HepG2 (cell line): ENCODE data around the gene CDIP1. TPM values are rescaled to one million over a fixed set of nuclear protein-coding genes. Genes with fewer than 3 reads are reported as not detected.
A peak's percentile ranks its signal among the peaks of the same experiment; 100 is the strongest.

Source experiments
- EEA1 ChIP-seq: sonication (generic); formaldehyde crosslinking; IDR thresholded peaks from 2 replicates; pipeline ENCODE4 v1.5.1; 2020; ENCODE audit warnings: mild to moderate bottlenecking, missing genetic modification reagents, borderline replicate concordance
- EZH2 ChIP-seq: conservative IDR thresholded peaks from 2 replicates; pipeline ENCODE4 v1.6.1; 2012; ENCODE audit warnings: mild to moderate bottlenecking, low read depth, low read length, moderate library complexity
- FOXP1 ChIP-seq, 2 experiments: fragments of 450-650 bp in 1 of 2; IDR thresholded peaks; 2 replicates each; pipeline ENCODE4 v1.6.1; 2017 to 2018; ENCODE audit warnings: antibody characterized with exemption in 1 of 2
- MEIS2 ChIP-seq: sonication (generic); formaldehyde crosslinking; IDR thresholded peaks from 2 replicates; pipeline ENCODE4 v1.9.0; 2021; ENCODE audit warnings: mild to moderate bottlenecking, missing genetic modification reagents
- RAD51 ChIP-seq: fragments of 450-650 bp; IDR thresholded peaks from 2 replicates; pipeline ENCODE4 v1.6.1; 2016; ENCODE audit warnings: borderline replicate concordance
- RBFOX2 ChIP-seq: fragments of 200-400 bp; formaldehyde crosslinking; IDR thresholded peaks from 2 replicates; pipeline ENCODE4 v1.6.1; 2017; ENCODE audit warnings: low read depth, mild to moderate bottlenecking, low read length
- SP4 ChIP-seq: sonication (generic); formaldehyde crosslinking; IDR thresholded peaks from 2 replicates; pipeline ENCODE4 v1.8.1; 2023; ENCODE audit warnings: mild to moderate bottlenecking, missing genetic modification reagents
- TBL1XR1 ChIP-seq: fragments of 150-350 bp; IDR thresholded peaks from 2 replicates; pipeline ENCODE4 v1.6.1; 2014; ENCODE audit warnings: borderline replicate concordance, low read length; ENCODE audit not compliant: partially characterized antibody
- U2AF2 ChIP-seq: fragments of 200-400 bp; formaldehyde crosslinking; IDR thresholded peaks from 2 replicates; pipeline ENCODE4 v1.6.1; 2017; ENCODE audit warnings: low read depth, mild to moderate bottlenecking, low read length
- ZNF124 ChIP-seq: sonication (generic); formaldehyde crosslinking; IDR thresholded peaks from 2 replicates; pipeline ENCODE4 v1.4.0; 2020; ENCODE audit warnings: missing genetic modification reagents
- ZNF24 ChIP-seq: fragments of 450-650 bp; IDR thresholded peaks from 2 replicates; pipeline ENCODE4 v1.6.1; 2017; ENCODE audit warnings: antibody characterized with exemption, mild to moderate bottlenecking
- ZNF543 ChIP-seq: sonication (generic); formaldehyde crosslinking; IDR thresholded peaks from 2 replicates; pipeline ENCODE4 v1.4.0; 2020; ENCODE audit warnings: mild to moderate bottlenecking, missing genetic modification reagents
- ZNF777 ChIP-seq: sonication (generic); formaldehyde crosslinking; IDR thresholded peaks from 2 replicates; pipeline ENCODE4 v1.4.0; 2020; ENCODE audit warnings: missing genetic modification reagents
- polyA plus RNA-seq, 8 experiments: library from polyadenylated mRNA; depleted of rRNA in 3 of 8; stranded (reverse) in 7 of 8; unstranded in 1 of 8; fragments of >200 nt; fragmentation: Illumina TruSeq in 4 of 8; extraction: Trizol in 4 of 8; gene quantifications; 2 replicates each; pipeline versions ENCODE4 v1.2.1 to v1.2.3, GENCODE V29; 2011 to 2016; ENCODE audit warnings: low read depth in 4 of 8, missing spikeins in 1 of 8, mixed read lengths in 1 of 8; ENCODE audit not compliant: insufficient read depth in 1 of 8
- total RNA-seq, 5 experiments: library from RNA; depleted of rRNA; stranded (reverse); fragments of >200 nt; fragmentation: Illumina TruSeq; extraction: Trizol; gene quantifications; 2 replicates each; pipeline ENCODE4 v1.2.3, GENCODE V29; 2016; ENCODE audit warnings: low read depth in 1 of 5
- TF ChIP-seq, protein P1 (sequence below): sonication (generic); formaldehyde crosslinking; IDR thresholded peaks from 2 replicates; pipeline ENCODE4 v1.8.1; 2023; ENCODE audit warnings: mild to moderate bottlenecking, moderate library complexity, missing genetic modification reagents
- TF ChIP-seq, protein P2 (sequence below): sonication (generic); formaldehyde crosslinking; IDR thresholded peaks from 2 replicates; pipeline ENCODE4 v1.9.0; 2021; ENCODE audit warnings: missing genetic modification reagents, borderline replicate concordance
- TF ChIP-seq, protein P3 (sequence below): sonication (generic); formaldehyde crosslinking; IDR thresholded peaks from 2 replicates; pipeline ENCODE4 v1.4.0; 2020; ENCODE audit warnings: missing genetic modification reagents
- TF ChIP-seq, protein P4 (sequence below): sonication (generic); formaldehyde crosslinking; IDR thresholded peaks from 2 replicates; pipeline ENCODE4 v1.8.1; 2022; ENCODE audit warnings: low read depth, mild to moderate bottlenecking, missing genetic modification reagents
- TF ChIP-seq, protein P5 (sequence below): sonication (generic); formaldehyde crosslinking; IDR thresholded peaks from 2 replicates; pipeline ENCODE4 v1.5.0; 2020; ENCODE audit warnings: missing genetic modification reagents, mild to moderate bottlenecking, borderline replicate concordance
- TF ChIP-seq, protein P6 (sequence below): sonication (generic); formaldehyde crosslinking; conservative IDR thresholded peaks from 2 replicates; pipeline ENCODE4 v1.4.0; 2020; ENCODE audit warnings: missing genetic modification reagents

Gene CDIP1
- total and polyA plus RNA-seq, 2 of the 13 experiments (the other 11 are each of a cell fraction or from before 2014, with no cell fraction given), result 31.2 to 56.7 TPM

DNA sequence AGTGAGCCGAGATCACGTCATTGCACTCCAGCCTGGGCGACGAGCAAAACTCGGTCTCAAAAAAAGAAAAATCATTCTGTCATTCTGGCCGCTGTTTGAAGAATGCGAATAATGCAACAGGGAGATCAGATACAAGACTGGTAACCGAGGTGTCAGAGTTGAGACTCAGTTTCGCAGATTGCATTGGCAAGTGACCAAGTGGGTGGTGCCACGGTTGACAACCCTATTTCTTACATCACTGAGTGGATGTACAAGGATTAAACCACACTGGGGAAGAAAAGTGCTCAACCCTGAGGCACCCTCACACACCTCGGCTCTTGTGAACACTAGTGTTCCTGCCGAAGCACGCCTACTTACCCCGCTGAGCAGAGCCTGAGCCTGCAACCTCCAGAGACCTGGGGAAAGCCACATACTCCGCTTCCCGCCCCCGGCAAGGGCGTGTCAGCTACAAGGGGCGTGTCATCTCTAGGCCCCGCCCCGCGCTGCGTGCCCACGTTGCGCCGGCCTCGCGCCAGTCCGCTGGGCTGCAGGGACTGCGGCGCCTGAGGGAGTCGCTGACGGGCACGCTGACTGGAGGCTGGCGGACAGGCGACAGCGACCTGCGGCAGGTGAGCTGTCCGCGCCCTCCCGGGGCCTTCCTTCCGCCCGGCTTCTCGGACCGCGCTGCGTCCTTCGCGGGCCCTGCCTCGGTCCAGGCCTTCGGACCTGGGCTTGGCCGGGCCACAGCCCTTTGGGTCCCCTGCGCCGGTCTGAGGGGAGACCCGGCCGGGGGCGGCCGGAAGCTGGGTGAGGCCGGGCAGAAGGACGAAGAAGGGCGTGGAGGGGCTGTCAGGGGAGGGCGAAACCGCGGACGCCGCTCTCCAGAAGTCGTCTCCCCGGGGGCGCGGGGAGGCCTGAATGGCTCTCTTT is 62.4 kb downstream of the CDIP1 start, which contains the start of gene HMOX2 (continued):
- TF ChIP-seq, protein P1, sequence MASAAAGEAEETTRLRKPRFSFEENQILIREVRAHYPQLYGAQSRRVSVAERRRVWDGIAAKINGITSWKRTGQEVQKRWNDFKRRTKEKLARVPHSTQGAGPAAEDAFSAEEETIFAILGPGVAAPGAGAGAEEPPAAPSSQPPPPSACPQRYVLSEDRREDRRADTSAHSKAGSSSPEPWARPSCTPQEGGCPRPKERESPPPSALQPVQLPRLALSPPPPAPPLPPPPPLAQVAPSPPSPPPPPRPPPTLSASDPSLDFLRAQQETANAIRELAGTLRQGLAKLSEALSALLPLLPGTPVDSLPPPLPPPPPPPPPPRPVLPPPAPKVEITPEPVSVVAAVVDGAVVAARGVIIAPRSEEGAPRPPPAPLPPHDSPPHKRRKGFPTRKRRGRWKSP, result peak; percentile 98
- TF ChIP-seq RAD51 (no peak), ZNF543 (CRISPR knock-in tag) (no peak; the same call in 1 of the 2 replicates), ZNF124 (CRISPR knock-in tag) (peak; percentile 88; the same call in 1 of the 2 replicates), FOXP1 (IDR thresholded peaks at IDR 0.05) (no peak), FOXP1 (CRISPR knock-in tag; IDR thresholded peaks at IDR 0.05) (no peak), ZNF24 (no peak), SP4 (CRISPR knock-in tag) (peak; percentile 99), MEIS2 (CRISPR knock-in tag) (peak; percentile 86), RBFOX2 (peak; percentile 90), EZH2 (no peak), U2AF2 (no peak), TBL1XR1 (no peak), ZNF777 (CRISPR knock-in tag) (peak; percentile 60), EEA1 (CRISPR knock-in tag) (peak; percentile 98; the same call in 1 of the 2 replicates)
- TF ChIP-seq, protein P2, sequence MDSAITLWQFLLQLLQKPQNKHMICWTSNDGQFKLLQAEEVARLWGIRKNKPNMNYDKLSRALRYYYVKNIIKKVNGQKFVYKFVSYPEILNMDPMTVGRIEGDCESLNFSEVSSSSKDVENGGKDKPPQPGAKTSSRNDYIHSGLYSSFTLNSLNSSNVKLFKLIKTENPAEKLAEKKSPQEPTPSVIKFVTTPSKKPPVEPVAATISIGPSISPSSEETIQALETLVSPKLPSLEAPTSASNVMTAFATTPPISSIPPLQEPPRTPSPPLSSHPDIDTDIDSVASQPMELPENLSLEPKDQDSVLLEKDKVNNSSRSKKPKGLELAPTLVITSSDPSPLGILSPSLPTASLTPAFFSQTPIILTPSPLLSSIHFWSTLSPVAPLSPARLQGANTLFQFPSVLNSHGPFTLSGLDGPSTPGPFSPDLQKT, result 0 out of 2 replicates have a peak, but pooled peaks have one; percentile 63
- TF ChIP-seq, protein P3, sequence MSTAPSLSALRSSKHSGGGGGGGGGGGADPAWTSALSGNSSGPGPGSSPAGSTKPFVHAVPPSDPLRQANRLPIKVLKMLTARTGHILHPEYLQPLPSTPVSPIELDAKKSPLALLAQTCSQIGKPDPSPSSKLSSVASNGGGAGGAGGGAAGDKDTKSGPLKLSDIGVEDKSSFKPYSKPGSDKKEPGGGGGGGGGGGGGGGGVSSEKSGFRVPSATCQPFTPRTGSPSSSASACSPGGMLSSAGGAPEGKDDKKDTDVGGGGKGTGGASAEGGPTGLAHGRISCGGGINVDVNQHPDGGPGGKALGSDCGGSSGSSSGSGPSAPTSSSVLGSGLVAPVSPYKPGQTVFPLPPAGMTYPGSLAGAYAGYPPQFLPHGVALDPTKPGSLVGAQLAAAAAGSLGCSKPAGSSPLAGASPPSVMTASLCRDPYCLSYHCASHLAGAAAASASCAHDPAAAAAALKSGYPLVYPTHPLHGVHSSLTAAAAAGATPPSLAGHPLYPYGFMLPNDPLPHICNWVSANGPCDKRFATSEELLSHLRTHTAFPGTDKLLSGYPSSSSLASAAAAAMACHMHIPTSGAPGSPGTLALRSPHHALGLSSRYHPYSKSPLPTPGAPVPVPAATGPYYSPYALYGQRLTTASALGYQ (CRISPR knock-in tag), result peak; percentile 54; the same call in 1 of the 2 replicates
- TF ChIP-seq, protein P4, sequence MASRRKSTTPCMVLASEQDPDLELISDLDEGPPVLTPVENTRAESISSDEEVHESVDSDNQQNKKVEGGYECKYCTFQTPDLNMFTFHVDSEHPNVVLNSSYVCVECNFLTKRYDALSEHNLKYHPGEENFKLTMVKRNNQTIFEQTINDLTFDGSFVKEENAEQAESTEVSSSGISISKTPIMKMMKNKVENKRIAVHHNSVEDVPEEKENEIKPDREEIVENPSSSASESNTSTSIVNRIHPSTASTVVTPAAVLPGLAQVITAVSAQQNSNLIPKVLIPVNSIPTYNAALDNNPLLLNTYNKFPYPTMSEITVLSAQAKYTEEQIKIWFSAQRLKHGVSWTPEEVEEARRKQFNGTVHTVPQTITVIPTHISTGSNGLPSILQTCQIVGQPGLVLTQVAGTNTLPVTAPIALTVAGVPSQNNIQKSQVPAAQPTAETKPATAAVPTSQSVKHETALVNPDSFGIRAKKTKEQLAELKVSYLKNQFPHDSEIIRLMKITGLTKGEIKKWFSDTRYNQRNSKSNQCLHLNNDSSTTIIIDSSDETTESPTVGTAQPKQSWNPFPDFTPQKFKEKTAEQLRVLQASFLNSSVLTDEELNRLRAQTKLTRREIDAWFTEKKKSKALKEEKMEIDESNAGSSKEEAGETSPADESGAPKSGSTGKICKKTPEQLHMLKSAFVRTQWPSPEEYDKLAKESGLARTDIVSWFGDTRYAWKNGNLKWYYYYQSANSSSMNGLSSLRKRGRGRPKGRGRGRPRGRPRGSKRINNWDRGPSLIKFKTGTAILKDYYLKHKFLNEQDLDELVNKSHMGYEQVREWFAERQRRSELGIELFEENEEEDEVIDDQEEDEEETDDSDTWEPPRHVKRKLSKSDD (CRISPR knock-in tag), result 0 out of 2 replicates have a peak, but pooled peaks have one; percentile 34
- TF ChIP-seq, protein P5, sequence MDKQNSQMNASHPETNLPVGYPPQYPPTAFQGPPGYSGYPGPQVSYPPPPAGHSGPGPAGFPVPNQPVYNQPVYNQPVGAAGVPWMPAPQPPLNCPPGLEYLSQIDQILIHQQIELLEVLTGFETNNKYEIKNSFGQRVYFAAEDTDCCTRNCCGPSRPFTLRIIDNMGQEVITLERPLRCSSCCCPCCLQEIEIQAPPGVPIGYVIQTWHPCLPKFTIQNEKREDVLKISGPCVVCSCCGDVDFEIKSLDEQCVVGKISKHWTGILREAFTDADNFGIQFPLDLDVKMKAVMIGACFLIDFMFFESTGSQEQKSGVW (CRISPR knock-in tag), result peak; percentile 70; the same call in 1 of the 2 replicates
- TF ChIP-seq, protein P6, sequence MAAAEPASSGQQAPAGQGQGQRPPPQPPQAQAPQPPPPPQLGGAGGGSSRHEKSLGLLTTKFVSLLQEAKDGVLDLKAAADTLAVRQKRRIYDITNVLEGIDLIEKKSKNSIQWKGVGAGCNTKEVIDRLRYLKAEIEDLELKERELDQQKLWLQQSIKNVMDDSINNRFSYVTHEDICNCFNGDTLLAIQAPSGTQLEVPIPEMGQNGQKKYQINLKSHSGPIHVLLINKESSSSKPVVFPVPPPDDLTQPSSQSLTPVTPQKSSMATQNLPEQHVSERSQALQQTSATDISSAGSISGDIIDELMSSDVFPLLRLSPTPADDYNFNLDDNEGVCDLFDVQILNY (CRISPR knock-in tag), result peak; percentile 22; the same call in 1 of the 2 replicates
